HG02970 (cell line): ENCODE data around the gene WASF3.

Experiments
- ATAC-seq: cut with Tn5 transposase; IDR thresholded peaks from one replicate; pipeline ENCODE4 v1.9.1; 2021; ENCODE audit warnings: mild to moderate bottlenecking, moderate library complexity, moderate number of reproducible peaks; ENCODE audit not compliant: unreplicated experiment, low FRiP score

The WASF3 gene

DNA sequence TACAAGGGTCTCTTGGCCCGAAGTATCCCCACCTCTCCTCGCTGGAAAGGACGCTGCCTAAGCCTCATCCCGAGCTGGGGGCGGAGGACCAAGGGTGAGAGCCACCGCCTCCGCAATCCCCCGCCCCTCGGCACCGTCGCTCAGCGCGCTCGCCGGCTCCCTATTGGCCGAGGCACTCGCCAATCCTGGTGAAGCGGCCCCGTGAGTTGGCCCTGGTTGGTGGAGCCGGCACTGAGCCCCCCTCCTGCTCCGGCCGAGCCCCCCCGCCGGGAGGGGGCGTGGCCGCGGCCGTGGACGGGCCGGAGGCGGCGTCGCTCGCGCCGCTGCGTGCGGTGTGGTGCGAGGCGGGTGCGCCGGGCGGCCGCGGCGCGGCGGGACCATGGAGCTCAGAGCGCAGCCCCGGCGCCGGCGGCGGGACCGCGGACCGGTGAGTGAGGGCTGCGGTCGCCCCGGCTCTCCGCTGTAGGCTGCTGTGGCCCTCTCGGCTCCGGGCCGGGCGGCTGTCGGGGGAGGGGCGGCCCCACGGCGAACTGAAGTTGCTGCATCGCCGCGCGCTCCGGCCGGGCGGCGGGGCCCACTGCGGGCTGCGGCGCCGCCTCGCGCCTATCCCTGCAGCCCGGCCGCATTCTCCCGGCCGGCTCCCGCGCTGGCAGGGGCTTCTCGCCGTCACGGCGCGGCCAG lies at the start of gene WASF3:
Gene WASF3 (plus strand): TSS at position 291 of the 681 bp plus-strand sequence. CDS start 84,588 bp downstream, outside the sequence.
- ATAC-seq = peak; percentile 86

GRCh38 chr13:26508885-26509284 lies 48.6 kb upstream of the WASF3 start:
- no peak for ATAC-seq

GRCh38 chr13:26509491-26509890 lies 48.0 kb upstream of the WASF3 start:
- no peak for ATAC-seq

- ATAC-seq = no peak
Measured at GRCh38 chr13:26513931-26514330, 43.6 kb upstream of the WASF3 start.

GRCh38 chr13:26515721-26516120 lies 41.8 kb upstream of the WASF3 start:
- no peak for ATAC-seq

GRCh38 chr13:26517936-26518335 lies 39.5 kb upstream of the WASF3 start:
- no peak for ATAC-seq

DNA sequence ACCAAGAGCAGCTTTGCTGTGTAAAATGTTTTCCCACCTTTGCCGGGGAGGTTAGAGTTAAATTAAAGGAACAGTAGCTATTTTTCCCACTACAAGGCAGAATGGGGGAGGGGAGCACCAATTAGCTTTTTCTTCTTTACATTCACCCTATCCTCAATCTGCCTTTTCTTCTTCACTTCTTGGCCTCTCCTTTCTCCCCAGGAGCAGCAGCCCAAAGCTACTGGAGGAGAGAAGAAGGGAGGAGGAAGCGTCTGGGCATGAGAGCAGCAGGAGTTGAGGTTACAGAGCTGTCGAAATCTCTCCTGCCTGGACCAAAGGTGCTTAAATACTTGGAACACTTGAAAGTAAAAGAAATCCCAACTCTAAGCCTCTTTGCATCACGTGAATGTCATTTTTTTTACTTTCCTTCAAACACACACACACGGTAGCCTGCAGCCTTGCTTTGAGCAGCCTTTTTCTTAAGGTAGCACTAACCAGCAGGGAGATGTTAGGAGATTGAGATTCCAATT lies 39.0 kb upstream of the WASF3 start:
- ATAC-seq = no peak

DNA sequence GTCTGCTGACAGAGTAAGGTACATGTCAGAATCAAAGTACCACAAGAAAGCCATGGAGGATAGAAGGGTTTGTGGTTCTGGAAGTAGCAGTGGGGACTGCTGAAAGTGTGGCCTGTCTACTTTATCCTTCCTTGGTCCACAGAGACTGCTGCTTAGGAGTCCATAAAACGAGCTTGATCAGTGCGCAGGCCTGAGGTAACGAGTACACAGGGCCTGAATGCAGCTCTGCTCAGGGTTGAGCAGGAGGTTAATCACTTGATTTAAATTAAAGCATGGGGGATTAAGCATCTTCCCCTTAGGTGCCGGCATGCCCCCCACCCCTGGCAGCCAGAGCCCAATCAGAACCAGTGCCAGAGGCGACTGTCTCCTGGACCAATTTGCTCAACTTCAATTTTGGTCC lies 34.9 kb upstream of the WASF3 start:
- ATAC-seq = no peak

DNA sequence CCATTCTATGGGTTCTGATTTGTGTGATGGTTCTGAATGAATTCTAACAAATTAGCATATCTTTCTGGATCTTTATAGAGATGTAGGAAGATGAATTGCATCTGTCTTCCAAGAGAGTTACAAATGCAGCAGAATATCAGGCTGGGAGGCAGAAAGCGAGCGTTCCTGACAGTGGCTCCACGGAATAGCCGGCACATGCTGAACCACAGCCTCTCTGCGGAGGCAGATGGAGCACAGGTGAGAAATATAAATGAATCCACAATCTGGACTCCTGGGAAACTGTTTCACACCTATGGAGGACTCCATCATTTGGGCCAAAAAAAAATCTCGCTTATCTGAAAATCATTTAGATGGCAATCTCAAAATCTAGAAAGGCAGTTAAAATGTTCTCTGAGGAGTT lies 34.5 kb upstream of the WASF3 start:
- no peak for ATAC-seq

DNA sequence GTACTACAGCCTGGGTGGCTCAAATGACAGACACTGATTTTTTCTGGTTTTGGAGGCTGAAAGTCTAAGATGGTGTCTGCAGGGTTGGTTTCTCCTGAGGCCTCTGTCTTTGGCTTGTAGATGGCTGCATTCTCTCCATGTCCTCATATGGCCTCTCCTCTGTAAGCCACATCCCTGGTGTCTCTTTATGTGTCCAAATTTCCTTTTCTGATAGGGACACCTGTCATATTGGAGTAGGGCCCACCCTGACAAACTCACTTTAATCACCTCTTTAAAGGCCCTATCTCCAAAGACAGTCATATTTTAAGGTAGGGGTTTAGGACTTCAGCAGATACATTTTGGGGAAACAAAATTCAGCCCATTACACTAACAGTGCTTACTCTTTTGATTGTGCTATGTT lies 32.0 kb upstream of the WASF3 start:
- no peak for ATAC-seq

DNA sequence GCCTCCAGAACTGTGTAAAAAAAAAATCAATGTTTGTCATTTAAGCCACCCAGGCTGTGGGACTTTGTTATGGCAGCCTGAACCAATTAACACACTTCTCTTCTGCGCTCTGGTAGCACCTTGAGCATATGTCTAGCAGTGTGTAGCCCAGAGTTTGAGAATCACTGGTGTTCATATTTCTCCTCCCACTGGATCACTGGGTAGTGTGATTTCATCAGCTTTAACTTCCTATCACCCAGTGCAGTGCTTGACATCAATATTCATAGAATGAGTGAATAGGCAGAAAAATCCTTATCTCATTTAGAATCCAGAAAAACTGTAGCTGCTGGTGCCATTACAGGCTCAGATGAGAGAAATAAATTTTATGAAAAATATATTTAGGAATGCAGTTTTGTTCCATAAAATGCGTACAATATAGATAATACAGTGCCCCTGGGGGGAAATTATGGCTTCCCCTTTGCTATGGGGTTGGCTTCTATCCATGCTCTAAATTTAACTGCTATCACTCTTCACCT lies 30.7 kb upstream of the WASF3 start:
- ATAC-seq = no peak

DNA sequence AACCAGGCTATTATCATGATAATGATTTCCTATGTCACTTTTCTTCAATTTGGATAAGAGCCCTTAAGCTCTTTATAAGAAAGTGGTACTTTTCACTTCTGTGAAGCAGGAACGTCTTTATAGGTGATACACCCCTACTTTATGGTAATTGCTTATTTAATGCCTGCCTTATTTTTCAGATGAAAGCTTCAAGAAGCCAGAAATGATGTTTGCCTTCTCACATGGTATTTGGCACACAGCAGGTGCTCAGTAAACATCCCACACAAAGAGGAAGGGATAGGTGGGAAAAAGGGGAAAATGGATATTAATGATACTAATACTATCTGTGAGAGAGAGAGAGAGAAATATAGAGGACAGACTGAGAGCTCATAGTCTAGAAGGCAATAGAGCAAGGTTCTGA lies 29.0 kb upstream of the WASF3 start:
- no peak for ATAC-seq

DNA sequence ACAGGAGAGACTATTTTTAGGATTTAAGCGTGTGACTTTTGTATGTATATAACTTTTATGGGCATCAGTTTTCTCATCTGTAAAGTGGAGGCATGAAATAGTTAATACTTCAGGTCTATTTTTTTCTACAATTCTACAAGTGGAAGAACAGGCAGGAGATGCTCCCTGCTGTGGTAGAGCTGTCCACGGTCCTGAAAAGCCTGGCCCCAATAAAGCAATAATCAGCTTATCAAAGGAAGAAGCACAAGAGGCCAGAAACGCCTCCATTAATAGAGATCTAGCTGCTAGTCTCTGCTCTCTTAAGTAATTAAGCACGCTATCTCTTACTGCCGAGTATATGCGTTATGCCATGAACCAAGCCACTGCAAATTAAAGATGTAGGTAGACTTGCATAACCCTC lies 28.0 kb upstream of the WASF3 start:
- no peak for ATAC-seq

GRCh38 chr13:26531742-26532141 lies 25.7 kb upstream of the WASF3 start:
- no peak for ATAC-seq

DNA sequence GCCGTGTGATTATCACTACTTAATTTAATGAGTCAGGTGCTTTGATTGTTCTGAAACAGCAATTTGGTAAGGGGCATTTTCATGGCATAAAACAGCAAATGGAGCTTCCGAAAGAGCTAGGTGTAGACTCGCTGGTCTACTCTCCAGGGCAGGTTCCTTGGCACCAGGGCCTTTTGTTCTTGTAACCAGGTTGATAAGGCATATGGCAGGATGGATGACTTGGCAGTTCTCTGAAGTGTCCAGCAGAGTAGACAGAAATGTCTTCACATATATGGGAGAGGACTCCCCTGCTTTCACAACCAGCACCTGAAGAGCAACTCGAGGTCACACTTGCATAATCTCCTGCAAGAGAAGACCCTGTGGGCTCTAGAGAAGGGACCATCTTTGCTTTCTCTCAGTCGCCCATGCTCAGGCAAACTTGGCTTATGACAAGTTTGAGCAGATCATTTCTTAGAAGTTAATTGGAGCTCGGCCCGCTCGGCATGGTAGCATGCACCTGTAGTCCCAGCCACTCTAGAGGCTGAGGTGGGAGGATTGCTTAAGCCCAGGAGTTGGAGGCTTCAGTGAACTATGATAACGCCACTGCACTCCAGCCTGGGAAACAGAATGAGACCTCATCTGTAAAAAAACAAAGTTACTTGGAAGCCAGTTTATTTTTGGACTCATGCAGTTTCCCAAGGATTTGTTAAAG lies 23.3 kb upstream of the WASF3 start:
- ATAC-seq = no peak

GRCh38 chr13:26538363-26539317 lies 18.8 kb upstream of the WASF3 start:
- ATAC-seq = no peak

- no peak for ATAC-seq
Measured at GRCh38 chr13:26539738-26540292, 17.7 kb upstream of the WASF3 start.

DNA sequence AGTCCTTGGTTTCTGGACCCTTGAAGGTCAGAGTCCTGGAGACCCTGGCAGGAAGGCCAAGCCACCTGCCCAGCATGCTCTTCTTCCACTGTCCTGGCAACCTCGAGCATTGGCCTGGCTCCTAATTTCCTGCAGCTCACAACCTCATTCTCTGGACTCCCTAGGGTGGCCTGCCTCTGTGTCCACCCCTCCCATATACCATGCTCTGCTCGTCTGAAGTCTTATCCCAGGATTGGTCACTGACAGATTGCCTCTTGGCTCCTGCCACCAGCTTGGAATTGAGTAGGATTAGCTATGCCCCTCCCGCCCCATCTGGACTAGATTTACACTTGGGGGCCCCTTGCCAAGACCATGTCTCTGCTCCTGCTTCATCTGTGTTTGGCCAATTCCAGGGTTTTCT lies 17.1 kb upstream of the WASF3 start:
- no peak for ATAC-seq

GRCh38 chr13:26541041-26541440 lies 16.4 kb upstream of the WASF3 start:
- no peak for ATAC-seq
